Measurements from ENCODE around the gene HIP1R.

The HIP1R gene

GRCh38 chr12:122870163-122870842 is 35.0 kb downstream of the HIP1R start:
- no peak overlapping the region for H3K4me3 ChIP-seq (ENCODE audit: low read depth, low read length)
- no peak for TF ChIP-seq POLR2A (IDR thresholded peaks at IDR 0.05; ENCODE audit: extremely low read depth, insufficient read length)
- TF ChIP-seq MAX (IDR thresholded peaks at IDR 0.05; ENCODE audit: low read depth, low read length), result no peak
- no peak for TF ChIP-seq MYC (IDR thresholded peaks at IDR 0.05; ENCODE audit: low read depth, low read length)
- TF ChIP-seq CTCF (IDR thresholded peaks at IDR 0.05; ENCODE audit: low read depth, low read length), result no peak
- no peak for DNase-seq (ENCODE audit: low read depth)

GRCh38 chr12:122870867-122871664 is 35.8 kb downstream of the HIP1R start:
- DNase-seq (ENCODE audit: low read depth), result peak; percentile 47
- no peak for TF ChIP-seq CTCF (IDR thresholded peaks at IDR 0.05; ENCODE audit: low read depth, low read length)
- TF ChIP-seq MYC (IDR thresholded peaks at IDR 0.05; ENCODE audit: low read depth, low read length), result no peak
- TF ChIP-seq MAX (IDR thresholded peaks at IDR 0.05; ENCODE audit: low read depth, low read length), result no peak
- no peak for TF ChIP-seq POLR2A (IDR thresholded peaks at IDR 0.05; ENCODE audit: extremely low read depth, insufficient read length)
- H3K4me3 ChIP-seq (ENCODE audit: low read depth, low read length), result peak overlapping the region; percentile 61

GRCh38 chr12:122871851-122872780 is 36.9 kb downstream of the HIP1R start:
- TF ChIP-seq POLR2A (IDR thresholded peaks at IDR 0.05; ENCODE audit: extremely low read depth, insufficient read length), result peak; percentile 6
- TF ChIP-seq MYC (IDR thresholded peaks at IDR 0.05; ENCODE audit: low read depth, low read length), result peak; percentile 76
- peak; percentile 83 for TF ChIP-seq MAX (IDR thresholded peaks at IDR 0.05; ENCODE audit: low read depth, low read length)
- no peak for TF ChIP-seq CTCF (IDR thresholded peaks at IDR 0.05; ENCODE audit: low read depth, low read length)
- peak overlapping the region; percentile 61 for H3K4me3 ChIP-seq (ENCODE audit: low read depth, low read length)
- DNase-seq (ENCODE audit: low read depth), result peak; percentile 91

GRCh38 chr12:122872815-122873361 is 37.6 kb downstream of the HIP1R start:
- no peak for TF ChIP-seq POLR2A (IDR thresholded peaks at IDR 0.05; ENCODE audit: extremely low read depth, insufficient read length)
- TF ChIP-seq CTCF (IDR thresholded peaks at IDR 0.05; ENCODE audit: low read depth, low read length), result no peak
- TF ChIP-seq MAX (IDR thresholded peaks at IDR 0.05; ENCODE audit: low read depth, low read length), result no peak
- no peak for TF ChIP-seq MYC (IDR thresholded peaks at IDR 0.05; ENCODE audit: low read depth, low read length)
- DNase-seq (ENCODE audit: low read depth), result no peak
- no peak overlapping the region for H3K4me3 ChIP-seq (ENCODE audit: low read depth, low read length)

GRCh38 chr12:122873540-122873939 is 38.3 kb downstream of the HIP1R start:
- no peak overlapping the region for H3K4me3 ChIP-seq (ENCODE audit: low read depth, low read length)
- no peak for TF ChIP-seq MYC (IDR thresholded peaks at IDR 0.05; ENCODE audit: low read depth, low read length)
- TF ChIP-seq POLR2A (IDR thresholded peaks at IDR 0.05; ENCODE audit: extremely low read depth, insufficient read length), result no peak
- TF ChIP-seq MAX (IDR thresholded peaks at IDR 0.05; ENCODE audit: low read depth, low read length), result no peak
- no peak for TF ChIP-seq CTCF (IDR thresholded peaks at IDR 0.05; ENCODE audit: low read depth, low read length)
- DNase-seq (ENCODE audit: low read depth), result no peak
